HEK293 (cell line): ENCODE data around the gene SLC6A1.

Source experiments
- CTCF ChIA-PET: fragments of 350-600 bp; formaldehyde crosslinking; extraction: SDS; loops from one replicate; lab custom pipeline; 2021; ENCODE audit warnings: antibody characterized with exemption; lab: Yijun Ruan, JAX
- POLR2A ChIA-PET: fragments of 300-600 bp; formaldehyde crosslinking; extraction: SDS; loops from one replicate; lab custom pipeline; 2020; ENCODE audit warnings: antibody characterized with exemption, inconsistent platforms; lab: Yijun Ruan, JAX
- H3K27ac ChIP-seq: fragments of 200-500 bp; sonication (Bioruptor generic); 2 replicates; pipeline ENCODE4 v1.5.1; 2014; ENCODE audit warnings: low read depth, low read length, control low read depth, inconsistent platforms; ENCODE audit errors: extremely low read depth
- H3K36me3 ChIP-seq, 2 experiments: fragments of 200-500 bp in 1 of 2; sonication (Bioruptor generic) in 1 of 2; 1 replicate in 1 of 2; 2 replicates in 1 of 2; pipeline ENCODE4 v1.5.1; 2014 to 2017; ENCODE audit warnings: inconsistent platforms in 2 of 2, low read length in 2 of 2; ENCODE audit not compliant: control insufficient read depth in 2 of 2, insufficient read depth in 1 of 2
- H3K4me1 ChIP-seq: fragments of 200-500 bp; sonication (Bioruptor generic); 2 replicates; pipeline ENCODE4 v1.5.1; 2014; ENCODE audit warnings: mild to moderate bottlenecking, low read length, inconsistent platforms; ENCODE audit not compliant: control insufficient read depth, insufficient read depth
- H3K4me3 ChIP-seq: 2 replicates; pipeline ENCODE4 v1.5.1; 2011; ENCODE audit warnings: low read depth, mild to moderate bottlenecking, control low read depth, low read length, moderate library complexity
- H3K9me3 ChIP-seq: fragments of 200-500 bp; sonication (Bioruptor generic); 2 replicates; pipeline ENCODE4 v1.5.1; 2014; ENCODE audit warnings: low read depth, low read length, inconsistent platforms; ENCODE audit not compliant: control insufficient read depth, insufficient read depth
- KLF8 ChIP-seq: fragments of 450-650 bp; formaldehyde crosslinking; IDR thresholded peaks from 2 replicates; pipeline ENCODE4 v1.5.1; 2016; ENCODE audit warnings: missing biosample characterization, missing genetic modification characterization
- KLF9 ChIP-seq: fragments of 450-650 bp; formaldehyde crosslinking; IDR thresholded peaks from 2 replicates; pipeline ENCODE4 v1.5.1; 2016; ENCODE audit warnings: missing biosample characterization, missing genetic modification characterization, low read depth
- MYNN ChIP-seq: fragments of 450-650 bp; formaldehyde crosslinking; IDR thresholded peaks from 2 replicates; pipeline ENCODE4 v1.5.1; 2016; ENCODE audit warnings: missing biosample characterization, missing genetic modification characterization, borderline replicate concordance
- REPIN1 ChIP-seq: fragments of 450-650 bp; formaldehyde crosslinking; IDR thresholded peaks from 2 replicates; pipeline ENCODE4 v1.5.1; 2017; ENCODE audit warnings: missing biosample characterization, missing genetic modification characterization, low read depth
- SALL2 ChIP-seq: fragments of 450-650 bp; formaldehyde crosslinking; IDR thresholded peaks from 2 replicates; pipeline ENCODE4 v1.5.0; 2017; ENCODE audit warnings: missing biosample characterization, mild to moderate bottlenecking, missing genetic modification characterization, borderline replicate concordance
- ZBTB48 ChIP-seq: fragments of 450-650 bp; formaldehyde crosslinking; IDR thresholded peaks from 2 replicates; pipeline ENCODE4 v1.5.1; 2016; ENCODE audit warnings: missing biosample characterization, missing genetic modification characterization
- ZFHX2 ChIP-seq: fragments of 450-650 bp; formaldehyde crosslinking; conservative IDR thresholded peaks from 2 replicates; pipeline ENCODE4 v1.5.1; 2016; ENCODE audit warnings: missing biosample characterization, missing genetic modification characterization
- ZNF133 ChIP-seq: fragments of 450-650 bp; formaldehyde crosslinking; IDR thresholded peaks from 2 replicates; pipeline ENCODE4 v1.5.1; 2016; ENCODE audit warnings: missing biosample characterization, missing genetic modification characterization
- ZNF157 ChIP-seq: fragments of 450-650 bp; formaldehyde crosslinking; IDR thresholded peaks from 2 replicates; pipeline ENCODE4 v1.5.1; 2016; ENCODE audit warnings: missing biosample characterization, missing genetic modification characterization
- ZNF175 ChIP-seq: fragments of 450-650 bp; formaldehyde crosslinking; IDR thresholded peaks from 2 replicates; pipeline ENCODE4 v1.5.1; 2016; ENCODE audit warnings: missing biosample characterization, missing genetic modification characterization
- ZNF214 ChIP-seq: fragments of 450-650 bp; formaldehyde crosslinking; IDR thresholded peaks from 2 replicates; pipeline ENCODE4 v1.5.1; 2017; ENCODE audit warnings: missing biosample characterization, mild to moderate bottlenecking, missing genetic modification characterization, borderline replicate concordance
- ZNF24 ChIP-seq: fragments of 450-650 bp; formaldehyde crosslinking; IDR thresholded peaks from 2 replicates; pipeline ENCODE4 v1.5.1; 2016; ENCODE audit warnings: missing biosample characterization, missing genetic modification characterization
- ZNF266 ChIP-seq: fragments of 450-650 bp; formaldehyde crosslinking; IDR thresholded peaks from 2 replicates; pipeline ENCODE4 v1.5.1; 2016; ENCODE audit warnings: missing biosample characterization, missing genetic modification characterization, low read depth
- ZNF274 ChIP-seq, 2 experiments: fragments of 200-500 bp in 1 of 2; fragments of 450-650 bp in 1 of 2; sonication (Bioruptor generic) in 1 of 2; formaldehyde crosslinking in 1 of 2; IDR thresholded peaks; 2 replicates each; pipeline versions ENCODE4 v1.5.1 to v1.6.1; 2014 to 2016; ENCODE audit warnings: borderline replicate concordance in 1 of 2, inconsistent platforms in 1 of 2, low read length in 1 of 2, missing biosample characterization in 1 of 2, missing genetic modification characterization in 1 of 2
- ZNF324 ChIP-seq: fragments of 450-650 bp; formaldehyde crosslinking; IDR thresholded peaks from 2 replicates; pipeline ENCODE4 v1.5.1; 2016; ENCODE audit warnings: missing biosample characterization, missing genetic modification characterization
- ZNF350 ChIP-seq: fragments of 450-650 bp; formaldehyde crosslinking; IDR thresholded peaks from 2 replicates; pipeline ENCODE4 v1.5.0; 2017; ENCODE audit warnings: missing biosample characterization, mild to moderate bottlenecking, missing genetic modification characterization
- ZNF544 ChIP-seq: fragments of 450-650 bp; formaldehyde crosslinking; IDR thresholded peaks from 2 replicates; pipeline ENCODE4 v1.5.0; 2017; ENCODE audit warnings: missing biosample characterization, missing genetic modification characterization
- ZNF548 ChIP-seq: fragments of 450-650 bp; formaldehyde crosslinking; IDR thresholded peaks from 2 replicates; pipeline ENCODE4 v1.5.1; 2016; ENCODE audit warnings: missing biosample characterization, missing genetic modification characterization
- ZNF555 ChIP-seq: fragments of 450-650 bp; formaldehyde crosslinking; conservative IDR thresholded peaks from 2 replicates; pipeline ENCODE4 v1.5.1; 2017; ENCODE audit warnings: missing biosample characterization, mild to moderate bottlenecking, missing genetic modification characterization, inconsistent platforms
- ZNF596 ChIP-seq: fragments of 450-650 bp; IDR thresholded peaks from 2 replicates; pipeline ENCODE4 v1.5.0; 2018; ENCODE audit warnings: missing biosample characterization, mild to moderate bottlenecking, missing genetic modification characterization, moderate library complexity
- ZNF654 ChIP-seq: fragments of 450-650 bp; formaldehyde crosslinking; IDR thresholded peaks from 2 replicates; pipeline ENCODE4 v1.5.1; 2016; ENCODE audit warnings: low read depth, missing biosample characterization, missing genetic modification characterization
- ZNF677 ChIP-seq: fragments of 450-650 bp; IDR thresholded peaks from 2 replicates; pipeline ENCODE4 v1.5.0; 2018; ENCODE audit warnings: missing biosample characterization, mild to moderate bottlenecking, missing genetic modification characterization, moderate library complexity
- ZNF692 ChIP-seq: fragments of 450-650 bp; formaldehyde crosslinking; IDR thresholded peaks from 2 replicates; pipeline ENCODE4 v1.5.1; 2016; ENCODE audit warnings: missing biosample characterization, missing genetic modification characterization
- ZNF776 ChIP-seq: fragments of 450-650 bp; formaldehyde crosslinking; IDR thresholded peaks from 2 replicates; pipeline ENCODE4 v1.5.0; 2017; ENCODE audit warnings: missing biosample characterization, missing genetic modification characterization, borderline replicate concordance
- TF ChIP-seq, protein P1 (sequence below): fragments of 450-650 bp; formaldehyde crosslinking; IDR thresholded peaks from 2 replicates; pipeline ENCODE4 v1.5.1; 2016; ENCODE audit warnings: missing biosample characterization, missing genetic modification characterization, borderline replicate concordance
- TF ChIP-seq, protein P2 (sequence below): fragments of 450-650 bp; formaldehyde crosslinking; IDR thresholded peaks from 2 replicates; pipeline ENCODE4 v1.5.1; 2016; ENCODE audit warnings: missing biosample characterization, missing genetic modification characterization

Gene SLC6A1

GRCh38 chr3:10978956-10979355 is 13.6 kb upstream of the SLC6A1 start:
- CTCF ChIA-PET, result no interaction called here
- Histone ChIP-seq H3K4me1 (peaks cover 2% of the 10 kb centered on the region; the same call in 1 of the 2 replicates), H3K36me3 (no peaks in the 10 kb centered on the region), H3K9me3 (no peaks in the 10 kb centered on the region), H3K4me3 (no peak overlapping the region), H3K27ac (no peak overlapping the region)
- TF ChIP-seq ZBTB48 (tag by site-specific recombination) (no peak), ZNF214 (no peak), ZNF654 (tag by site-specific recombination) (no peak), ZNF544 (tag by site-specific recombination) (no peak), ZNF776 (tag by site-specific recombination) (no peak), KLF8 (tag by site-specific recombination) (no peak), ZNF692 (tag by site-specific recombination) (no peak), ZNF555 (no peak), ZNF677 (no peak), KLF9 (tag by site-specific recombination) (no peak), SALL2 (tag by site-specific recombination) (no peak), ZNF548 (tag by site-specific recombination) (no peak), ZFHX2 (no peak), REPIN1 (tag by site-specific recombination) (no peak), ZNF24 (tag by site-specific recombination) (no peak), ZNF350 (tag by site-specific recombination) (no peak)
- TF ChIP-seq, protein P1, sequence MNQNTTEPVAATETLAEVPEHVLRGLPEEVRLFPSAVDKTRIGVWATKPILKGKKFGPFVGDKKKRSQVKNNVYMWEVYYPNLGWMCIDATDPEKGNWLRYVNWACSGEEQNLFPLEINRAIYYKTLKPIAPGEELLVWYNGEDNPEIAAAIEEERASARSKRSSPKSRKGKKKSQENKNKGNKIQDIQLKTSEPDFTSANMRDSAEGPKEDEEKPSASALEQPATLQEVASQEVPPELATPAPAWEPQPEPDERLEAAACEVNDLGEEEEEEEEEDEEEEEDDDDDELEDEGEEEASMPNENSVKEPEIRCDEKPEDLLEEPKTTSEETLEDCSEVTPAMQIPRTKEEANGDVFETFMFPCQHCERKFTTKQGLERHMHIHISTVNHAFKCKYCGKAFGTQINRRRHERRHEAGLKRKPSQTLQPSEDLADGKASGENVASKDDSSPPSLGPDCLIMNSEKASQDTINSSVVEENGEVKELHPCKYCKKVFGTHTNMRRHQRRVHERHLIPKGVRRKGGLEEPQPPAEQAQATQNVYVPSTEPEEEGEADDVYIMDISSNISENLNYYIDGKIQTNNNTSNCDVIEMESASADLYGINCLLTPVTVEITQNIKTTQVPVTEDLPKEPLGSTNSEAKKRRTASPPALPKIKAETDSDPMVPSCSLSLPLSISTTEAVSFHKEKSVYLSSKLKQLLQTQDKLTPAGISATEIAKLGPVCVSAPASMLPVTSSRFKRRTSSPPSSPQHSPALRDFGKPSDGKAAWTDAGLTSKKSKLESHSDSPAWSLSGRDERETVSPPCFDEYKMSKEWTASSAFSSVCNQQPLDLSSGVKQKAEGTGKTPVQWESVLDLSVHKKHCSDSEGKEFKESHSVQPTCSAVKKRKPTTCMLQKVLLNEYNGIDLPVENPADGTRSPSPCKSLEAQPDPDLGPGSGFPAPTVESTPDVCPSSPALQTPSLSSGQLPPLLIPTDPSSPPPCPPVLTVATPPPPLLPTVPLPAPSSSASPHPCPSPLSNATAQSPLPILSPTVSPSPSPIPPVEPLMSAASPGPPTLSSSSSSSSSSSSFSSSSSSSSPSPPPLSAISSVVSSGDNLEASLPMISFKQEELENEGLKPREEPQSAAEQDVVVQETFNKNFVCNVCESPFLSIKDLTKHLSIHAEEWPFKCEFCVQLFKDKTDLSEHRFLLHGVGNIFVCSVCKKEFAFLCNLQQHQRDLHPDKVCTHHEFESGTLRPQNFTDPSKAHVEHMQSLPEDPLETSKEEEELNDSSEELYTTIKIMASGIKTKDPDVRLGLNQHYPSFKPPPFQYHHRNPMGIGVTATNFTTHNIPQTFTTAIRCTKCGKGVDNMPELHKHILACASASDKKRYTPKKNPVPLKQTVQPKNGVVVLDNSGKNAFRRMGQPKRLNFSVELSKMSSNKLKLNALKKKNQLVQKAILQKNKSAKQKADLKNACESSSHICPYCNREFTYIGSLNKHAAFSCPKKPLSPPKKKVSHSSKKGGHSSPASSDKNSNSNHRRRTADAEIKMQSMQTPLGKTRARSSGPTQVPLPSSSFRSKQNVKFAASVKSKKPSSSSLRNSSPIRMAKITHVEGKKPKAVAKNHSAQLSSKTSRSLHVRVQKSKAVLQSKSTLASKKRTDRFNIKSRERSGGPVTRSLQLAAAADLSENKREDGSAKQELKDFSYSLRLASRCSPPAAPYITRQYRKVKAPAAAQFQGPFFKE, result no peak
- TF ChIP-seq, protein P2, sequence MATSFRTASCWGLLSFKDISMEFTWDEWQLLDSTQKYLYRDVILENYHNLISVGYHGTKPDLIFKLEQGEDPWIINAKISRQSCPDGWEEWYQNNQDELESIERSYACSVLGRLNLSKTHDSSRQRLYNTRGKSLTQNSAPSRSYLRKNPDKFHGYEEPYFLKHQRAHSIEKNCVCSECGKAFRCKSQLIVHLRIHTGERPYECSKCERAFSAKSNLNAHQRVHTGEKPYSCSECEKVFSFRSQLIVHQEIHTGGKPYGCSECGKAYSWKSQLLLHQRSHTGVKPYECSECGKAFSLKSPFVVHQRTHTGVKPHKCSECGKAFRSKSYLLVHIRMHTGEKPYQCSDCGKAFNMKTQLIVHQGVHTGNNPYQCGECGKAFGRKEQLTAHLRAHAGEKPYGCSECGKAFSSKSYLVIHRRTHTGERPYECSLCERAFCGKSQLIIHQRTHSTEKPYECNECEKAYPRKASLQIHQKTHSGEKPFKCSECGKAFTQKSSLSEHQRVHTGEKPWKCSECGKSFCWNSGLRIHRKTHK (tag by site-specific recombination), result no peak
- POLR2A ChIA-PET, result no interaction called here

- TF ChIP-seq ZNF266 (tag by site-specific recombination) (no peak), ZNF324 (tag by site-specific recombination) (no peak), ZNF175 (tag by site-specific recombination) (no peak), ZNF274 (IDR thresholded peaks at IDR 0.05; ENCODE audit: low read length) (no peak), ZNF274 (tag by site-specific recombination; IDR thresholded peaks at IDR 0.05; ENCODE audit: borderline replicate concordance) (no peak), ZNF157 (no peak), MYNN (tag by site-specific recombination) (no peak), ZNF596 (tag by site-specific recombination) (no peak), ZNF133 (no peak)
- Histone ChIP-seq H3K4me3 (no peak overlapping the region), H3K4me1 (peaks cover 2% of the 10 kb centered on the region; the same call in 1 of the 2 replicates), H3K9me3 (no peaks in the 10 kb centered on the region), H3K27ac (no peak overlapping the region), H3K36me3 (no peaks in the 10 kb centered on the region)
- ChIA-PET CTCF (interaction anchor here (0.6 to 1.5 kb wide), 4 partner anchors 13 to 1357 kb away, joined by 3 read pairs; no protein-coding TSS in a partner anchor), POLR2A (no interaction called here)
Measured at GRCh38 chr3:10980312-10980711, 12.2 kb upstream of the SLC6A1 start.
